Gastroesophageal sphincter (tissue), 4 donors: Measurements from ENCODE around the gene SV2C. TPM values are rescaled to one million over a fixed set of nuclear protein-coding genes. Genes with fewer than 3 reads are reported as not detected.
A peak's percentile ranks its signal among the peaks of the same experiment; 100 is the strongest.
"Not testable (repeated sequence)": the region's sequence is repeated elsewhere in the genome, so short reads cannot be mapped to it uniquely, and the experiment has no call there.

Experiments
- ATAC-seq: fragments of 150-250 bp; one replicate; pipeline ENCODE4 v1.9.1; 2016; ENCODE audit warnings: mild to moderate bottlenecking, moderate library complexity
- H3K27ac ChIP-seq, 4 donors: fragments of 200-600 bp; sonication (generic) in 3 of 4; 1 replicate in 3 of 4; 2 replicates in 1 of 4; pipeline ENCODE4 v1.5.1; 2016 to 2019
- H3K27me3 ChIP-seq: fragments of 200-600 bp; sonication (generic); one replicate; pipeline ENCODE4 v1.5.1; 2019
- H3K36me3 ChIP-seq, 2 donors: fragments of 200-600 bp; sonication (generic); one replicate each; pipeline ENCODE4 v1.5.1; 2019; ENCODE audit warnings: control low read depth in 1 of 2
- H3K4me1 ChIP-seq, 3 donors: fragments of 200-600 bp; sonication (generic); 1 replicate in 2 of 3; 2 replicates in 1 of 3; pipeline ENCODE4 v1.5.1; 2016 to 2019; ENCODE audit warnings: control low read depth in 2 of 3
- H3K4me3 ChIP-seq, 2 donors: fragments of 200-600 bp; sonication (generic); one replicate each; pipeline ENCODE4 v1.5.1; 2019; ENCODE audit warnings: mild to moderate bottlenecking in 1 of 2, moderate library complexity in 1 of 2
- H3K9me3 ChIP-seq, 3 donors: fragments of 200-600 bp; sonication (generic); one replicate each; pipeline ENCODE4 v1.5.1; 2017 to 2019; ENCODE audit warnings: control low read depth in 2 of 3
- CTCF ChIP-seq, 4 experiments: fragments of 200-600 bp in 2 of 4; fragments of 450-650 bp in 2 of 4; sonication (generic) in 1 of 4; IDR thresholded peaks; one replicate each; pipeline ENCODE4 v1.5.1; 2017 to 2019; ENCODE audit warnings: antibody characterized with exemption in 4 of 4, mild to moderate bottlenecking in 2 of 4, moderate library complexity in 2 of 4
- EP300 ChIP-seq: sonication (generic); formaldehyde crosslinking; IDR thresholded peaks from one replicate; pipeline ENCODE4 v1.6.1; 2017; ENCODE audit warnings: antibody characterized with exemption, mild to moderate bottlenecking
- POLR2A ChIP-seq, 2 donors: fragments of 450-650 bp; IDR thresholded peaks; one replicate each; pipeline ENCODE4 v1.6.1; 2017; ENCODE audit warnings: antibody characterized with exemption in 2 of 2, mild to moderate bottlenecking in 2 of 2, moderate library complexity in 1 of 2
- POLR2AphosphoS5 ChIP-seq: sonication (generic); formaldehyde crosslinking; IDR thresholded peaks from one replicate; pipeline ENCODE4 v1.6.1; 2017; ENCODE audit warnings: antibody characterized with exemption
- WGBS, 2 donors: methylation state at CpG; one replicate each; pipeline ENCODE4 v1.1.5; 2018; ENCODE audit warnings: low coverage in 1 of 2; 5-methylcytosine and 5-hydroxymethylcytosine counted together
- total RNA-seq, 4 donors: library from RNA; depleted of rRNA; stranded (reverse); fragments of >200 nt; gene quantifications; one replicate each; pipeline ENCODE4 v1.1.0, GENCODE V29; 2016

SV2C gene
- total RNA-seq, 4 donors from 2014 or later, result 0.16 to 0.67 (median 0.39) TPM

GRCh38 chr5:76310208-76310607 lies 227.0 kb downstream of the SV2C start:
- Histone ChIP-seq H3K36me3 (no peaks in the 10 kb centered on the region), H3K27ac (no peak overlapping the region), H3K27me3 (no peaks in the 10 kb centered on the region), H3K4me1 (no peaks in the 10 kb centered on the region), H3K9me3 (no peaks in the 10 kb centered on the region), H3K4me3 (no peak overlapping the region)
- ATAC-seq, result no peak
- 71 to 80% methylated on average over 1 of the region's 1 CpG for WGBS, 2 donors
- TF ChIP-seq EP300 (no peak), CTCF (IDR thresholded peaks at IDR 0.05) (no peak), POLR2AphosphoS5 (no peak), POLR2A (IDR thresholded peaks at IDR 0.05) (no peak)

- Histone ChIP-seq H3K4me3 (no peak overlapping the region), H3K9me3 (no peaks in the 10 kb centered on the region), H3K4me1 (no peaks in the 10 kb centered on the region), H3K27me3 (no peaks in the 10 kb centered on the region), H3K27ac (no peak overlapping the region), H3K36me3 (no peaks in the 10 kb centered on the region)
- TF ChIP-seq POLR2AphosphoS5, result no peak
- no peak for TF ChIP-seq POLR2A (IDR thresholded peaks at IDR 0.05)
- no peak for TF ChIP-seq CTCF (IDR thresholded peaks at IDR 0.05)
- TF ChIP-seq EP300, result no peak
- ATAC-seq, result peak; percentile 72
- WGBS, 2 donors, result 56 to 69% methylated on average over 2 to 4 of the region's 4 CpGs
These were observed 229.6 kb downstream of the SV2C start for GRCh38 chr5:76312783-76313182.

GRCh38 chr5:76314643-76315042 lies 231.5 kb downstream of the SV2C start:
- H3K9me3 ChIP-seq, result no peaks in the 10 kb centered on the region
- no peaks in the 10 kb centered on the region for H3K36me3 ChIP-seq
- WGBS, 2 donors, result 75 to 90% methylated on average over 2 of the region's 2 CpGs
- H3K4me1 ChIP-seq, result no peaks in the 10 kb centered on the region
- ATAC-seq, result no peak
- TF ChIP-seq CTCF (IDR thresholded peaks at IDR 0.05), result no peak
- no peak for TF ChIP-seq POLR2AphosphoS5
- TF ChIP-seq EP300, result no peak
- no peak for TF ChIP-seq POLR2A (IDR thresholded peaks at IDR 0.05)
- H3K4me3 ChIP-seq, result no peak overlapping the region
- H3K27ac ChIP-seq, result no peak overlapping the region
- no peaks in the 10 kb centered on the region for H3K27me3 ChIP-seq

- 50 to 67% methylated on average over 6 to 7 of the region's 7 CpGs for WGBS, 2 donors
- peaks cover 0 to 7% (median 0%) of the 10 kb centered on the region in 3 donors for H3K9me3 ChIP-seq
- ATAC-seq, result no peak
These were observed 236.5 kb downstream of the SV2C start for GRCh38 chr5:76319673-76320072.

GRCh38 chr5:76323494-76323893 lies 240.3 kb downstream of the SV2C start:
- H3K9me3 ChIP-seq, H3K27ac ChIP-seq, H3K36me3 ChIP-seq, H3K27me3 ChIP-seq, H3K4me3 ChIP-seq, ATAC-seq: not testable (repeated sequence)
- 80% methylated on average over 1 of the region's 1 CpG; no CpG with 5 or more reads in 1 of the 2 donors for WGBS, 2 donors
- peaks cover 0 to 16% (median 0%) of the 10 kb centered on the region in 3 donors for H3K4me1 ChIP-seq

More at GRCh38 chr5:76319673-76320072, 236.5 kb downstream of the SV2C start:
- no peaks in the 10 kb centered on the region for H3K27me3 ChIP-seq
- TF ChIP-seq POLR2AphosphoS5 (no peak), EP300 (no peak), POLR2A (IDR thresholded peaks at IDR 0.05) (no peak), CTCF (IDR thresholded peaks at IDR 0.05) (no peak)
- H3K27ac ChIP-seq, result no peak overlapping the region
- H3K4me3 ChIP-seq, result no peak overlapping the region
- H3K4me1 ChIP-seq, result no peaks in the 10 kb centered on the region
- no peaks in the 10 kb centered on the region for H3K36me3 ChIP-seq
